HK-2 (cell line): ENCODE data around the gene OSTN.
"Not testable (repeated sequence)": the region's sequence is repeated elsewhere in the genome, so short reads cannot be mapped to it uniquely, and the experiment has no call there.

Experiments
- DNase-seq: peaks from one replicate; pipeline ENCODE4 v3.0.0-alpha.2; 2018; ENCODE audit not compliant: unreplicated experiment

The OSTN gene, protein sequence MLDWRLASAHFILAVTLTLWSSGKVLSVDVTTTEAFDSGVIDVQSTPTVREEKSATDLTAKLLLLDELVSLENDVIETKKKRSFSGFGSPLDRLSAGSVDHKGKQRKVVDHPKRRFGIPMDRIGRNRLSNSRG

GRCh38 chr3:191198932-191199331 is at the start of gene OSTN:
Gene OSTN (plus strand): TSS chr3:191199241. CDS start chr3:191212533, 13,292 bp downstream.
- no peak for DNase-seq

DNA sequence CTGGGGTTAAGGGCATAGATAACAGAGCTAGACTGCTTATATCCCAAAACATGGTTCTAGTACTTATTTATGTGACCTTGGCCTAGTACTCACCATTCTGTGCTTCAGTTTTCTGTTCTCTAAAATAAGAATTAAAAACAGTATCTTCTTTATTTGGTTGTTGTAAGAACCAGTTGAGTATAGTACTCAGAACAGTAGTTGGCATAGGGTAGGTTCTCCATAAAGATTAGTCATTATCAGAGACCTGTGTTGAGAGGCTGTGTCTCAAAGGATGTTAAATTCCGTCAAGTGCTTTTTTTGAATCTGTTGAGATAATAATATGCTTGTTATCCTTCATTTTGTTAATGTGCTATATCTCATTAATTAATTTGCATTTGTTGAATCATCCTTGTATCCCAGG is 47.4 kb upstream of the OSTN start:
- DNase-seq = no peak

DNA sequence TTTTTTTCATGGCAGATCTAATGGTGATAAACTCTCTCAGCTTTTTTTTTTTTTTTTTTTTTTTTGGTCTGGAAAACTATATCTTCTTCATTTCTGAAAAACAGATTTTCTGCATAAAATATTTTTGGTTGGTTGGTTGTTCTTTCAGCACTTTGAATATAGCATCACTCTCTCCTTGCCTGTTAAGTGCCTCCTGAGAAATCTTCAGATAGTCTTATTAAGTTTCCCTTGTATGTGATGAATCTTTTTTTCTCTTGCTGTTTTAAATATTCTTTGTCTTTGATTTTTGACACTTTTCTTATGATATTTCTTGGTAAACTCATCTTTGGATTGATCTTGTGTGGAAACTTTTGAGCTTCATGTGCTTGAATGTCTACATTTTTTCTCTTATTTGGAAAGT is 44.2 kb upstream of the OSTN start:
- no peak for DNase-seq

DNA sequence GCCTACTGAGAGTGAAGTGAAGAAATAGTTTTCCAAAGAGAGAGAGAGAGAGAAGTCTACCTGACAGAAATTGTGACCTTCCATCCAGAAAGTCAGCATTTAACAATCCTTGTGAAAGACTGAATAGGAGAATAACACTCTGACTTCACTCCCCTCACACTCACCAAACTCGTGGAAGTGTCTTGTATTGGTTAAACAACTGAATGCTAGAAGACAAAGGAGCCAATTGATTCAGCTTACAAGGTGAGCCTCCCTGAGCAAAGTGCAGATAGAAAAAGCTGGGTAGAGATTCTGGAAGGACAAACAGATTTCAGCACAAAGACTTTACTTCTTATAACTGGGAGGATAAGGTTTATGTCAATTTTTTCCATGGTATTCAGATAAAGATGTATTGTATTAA is 40.8 kb upstream of the OSTN start:
- no peak for DNase-seq

- DNase-seq = no peak
Measured at GRCh38 chr3:191158815-191159214, 40.2 kb upstream of the OSTN start.

DNA sequence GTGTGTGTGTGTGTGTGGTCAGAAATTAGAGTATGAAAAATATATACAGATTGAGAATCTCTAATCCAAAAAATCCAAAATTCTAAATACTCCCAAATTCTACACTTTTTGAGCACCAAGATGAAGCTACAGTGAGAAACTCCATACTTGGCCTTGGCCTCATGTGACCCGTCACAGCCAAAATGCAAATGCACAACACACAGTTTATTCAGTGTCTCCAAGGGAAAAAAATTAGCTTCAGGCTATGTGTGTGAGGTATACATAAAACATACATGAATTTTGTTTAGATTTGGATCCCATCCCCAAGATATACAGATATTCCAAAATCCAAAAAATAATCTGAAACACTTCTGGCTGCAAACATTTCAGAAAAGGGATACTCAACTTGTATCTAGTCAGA is 33.2 kb upstream of the OSTN start:
- DNase-seq = no peak

DNA sequence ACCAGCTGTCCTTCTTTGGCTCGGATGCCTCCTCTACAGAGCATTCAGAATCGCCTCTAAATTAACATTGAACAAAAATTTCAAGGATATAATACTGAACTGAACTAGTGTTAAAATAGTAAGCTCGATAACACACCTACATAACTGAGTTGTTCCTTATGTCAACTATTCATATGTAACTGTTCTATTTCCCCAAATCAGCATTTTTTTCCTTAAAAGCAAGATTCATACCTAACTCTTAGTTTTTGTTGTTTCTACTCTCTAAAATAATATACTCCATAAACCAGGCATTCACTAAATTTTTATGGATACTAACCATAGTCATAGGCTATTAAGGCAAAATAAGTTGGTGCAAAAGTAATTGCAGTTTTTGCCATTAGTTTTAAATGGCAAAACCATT is 32.7 kb upstream of the OSTN start:
- DNase-seq = no peak

DNA sequence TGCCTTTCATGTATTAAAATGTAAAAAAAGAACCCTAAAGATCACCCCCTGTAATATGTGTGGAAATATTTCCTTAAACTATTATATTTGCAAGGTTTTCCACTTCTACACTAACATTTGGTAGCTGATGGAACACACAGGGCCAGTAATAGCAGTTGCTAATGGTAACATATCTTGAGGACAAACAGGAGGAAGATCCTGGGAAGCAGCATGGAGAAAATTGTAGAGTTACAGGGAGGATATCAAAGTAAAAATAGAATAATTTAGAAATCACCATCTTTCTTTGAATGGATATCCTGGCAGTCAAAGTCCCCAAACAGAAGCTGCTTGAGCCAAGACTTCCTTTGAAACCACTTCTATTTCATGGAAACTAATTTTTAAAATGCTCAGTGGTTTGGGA is 29.5 kb upstream of the OSTN start:
- DNase-seq = no peak

DNA sequence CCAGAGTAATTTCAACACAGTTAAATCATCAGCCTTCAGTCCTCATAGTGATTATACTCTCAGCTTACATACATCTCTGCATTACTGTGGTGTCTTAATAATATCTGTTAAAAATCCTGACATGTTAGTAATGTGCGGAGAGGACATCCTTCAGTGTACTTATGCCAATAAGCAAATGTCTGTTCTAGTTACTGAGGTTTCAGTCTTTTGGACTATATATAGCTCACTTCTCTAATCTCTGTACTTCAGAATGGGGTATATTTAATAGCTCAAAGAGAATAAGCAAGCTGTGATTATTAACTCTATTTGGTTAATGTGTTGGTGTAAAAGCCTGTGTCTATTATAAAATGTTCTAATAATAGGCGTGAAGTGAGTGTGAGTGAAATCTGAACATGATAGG is 28.9 kb upstream of the OSTN start:
- DNase-seq = no peak

- DNase-seq = no peak
Measured at GRCh38 chr3:191175102-191175501, 23.9 kb upstream of the OSTN start.

DNA sequence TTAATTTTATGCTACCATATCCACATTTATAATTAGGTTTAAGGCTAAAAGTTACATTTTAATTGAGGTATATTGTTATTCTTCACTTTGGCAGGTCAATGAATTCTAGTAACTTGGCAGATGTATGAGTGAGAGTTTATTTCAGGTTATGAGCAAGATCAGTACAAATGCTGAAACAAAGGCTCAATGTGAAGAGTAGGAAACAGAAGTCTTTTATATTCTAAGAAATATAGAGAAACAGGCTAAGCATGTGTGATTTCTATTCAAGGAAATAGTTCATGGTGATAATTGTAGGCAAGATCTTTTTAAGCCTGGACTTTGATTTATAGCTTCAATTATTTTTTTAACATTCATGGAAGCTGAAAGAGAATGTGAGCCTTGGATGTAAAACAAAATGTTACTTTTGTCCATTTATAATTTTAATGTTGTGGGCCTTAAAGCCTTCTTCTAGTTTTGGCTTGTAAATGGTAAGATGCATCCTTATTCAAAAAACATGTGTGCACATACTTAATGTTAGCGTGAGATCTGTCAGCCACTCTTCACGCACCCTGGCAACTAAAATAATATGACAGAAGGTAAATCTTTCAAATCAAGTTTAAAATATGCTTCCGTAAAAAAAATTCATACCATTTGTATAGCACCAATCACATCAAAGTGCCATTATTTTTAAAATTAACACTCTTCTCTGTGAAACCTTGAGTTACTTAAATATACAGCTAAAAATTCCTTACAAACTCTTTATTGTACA is 22.8 kb upstream of the OSTN start:
- DNase-seq = no peak

- not testable (repeated sequence) for DNase-seq
Measured at GRCh38 chr3:191185382-191185781, 13.7 kb upstream of the OSTN start.

DNA sequence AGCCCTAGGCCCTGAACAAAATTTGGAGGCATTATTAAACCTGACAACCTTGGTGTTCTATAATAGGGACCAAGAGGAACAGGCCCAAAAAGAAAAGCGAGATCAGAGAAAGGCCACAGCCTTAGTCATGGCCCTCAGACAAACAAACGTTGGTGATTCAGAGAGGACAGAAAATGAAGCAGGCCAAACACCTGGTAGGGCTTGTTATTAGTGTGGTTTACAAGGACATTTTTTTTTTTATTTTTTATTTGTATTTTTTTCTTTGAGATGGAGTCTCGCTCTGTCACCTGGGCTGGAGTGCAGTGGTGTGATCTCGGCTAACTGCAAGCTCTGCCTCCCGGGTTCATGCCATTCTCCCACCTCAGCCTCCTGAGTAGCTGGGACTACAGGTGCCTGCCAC is 10.8 kb upstream of the OSTN start:
- not testable (repeated sequence) for DNase-seq

DNA sequence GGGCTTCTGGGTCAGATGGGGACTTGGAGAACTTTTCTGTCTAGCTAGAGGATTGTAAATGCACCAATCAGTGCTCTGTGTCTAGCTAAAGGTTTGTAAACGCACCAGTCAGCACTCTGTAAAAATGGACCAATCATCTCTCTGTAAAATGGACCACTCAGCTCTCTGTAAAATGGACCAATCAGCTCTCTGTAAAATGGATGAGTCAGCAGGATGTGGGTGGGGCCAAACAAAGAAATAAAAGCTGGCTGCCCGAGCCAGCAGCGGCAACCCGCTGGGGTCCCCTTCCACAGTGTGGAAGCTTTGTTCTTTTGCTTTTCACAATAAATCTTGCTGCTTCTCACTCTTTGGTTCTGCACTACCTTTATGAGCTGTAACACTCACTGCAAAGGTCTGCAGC is 6.8 kb upstream of the OSTN start:
- DNase-seq = not testable (repeated sequence)

DNA sequence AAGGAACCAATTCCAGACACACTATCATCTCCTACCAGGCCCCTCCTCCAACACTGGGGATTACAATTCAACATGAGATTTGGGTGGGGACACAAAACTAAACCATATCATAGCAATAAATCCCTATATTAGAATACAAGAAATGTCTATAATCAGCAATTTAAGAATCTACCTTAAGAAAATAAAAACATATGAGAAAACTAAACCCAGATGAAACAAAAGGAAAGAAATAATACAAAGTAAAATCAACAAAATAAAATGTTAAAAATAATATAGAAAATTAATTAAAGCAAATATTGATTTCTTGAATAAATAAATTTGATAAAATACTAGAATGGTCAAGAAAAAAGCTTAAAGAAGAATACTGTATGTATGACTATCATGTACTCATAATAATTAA is 6.1 kb upstream of the OSTN start:
- DNase-seq = no peak

DNA sequence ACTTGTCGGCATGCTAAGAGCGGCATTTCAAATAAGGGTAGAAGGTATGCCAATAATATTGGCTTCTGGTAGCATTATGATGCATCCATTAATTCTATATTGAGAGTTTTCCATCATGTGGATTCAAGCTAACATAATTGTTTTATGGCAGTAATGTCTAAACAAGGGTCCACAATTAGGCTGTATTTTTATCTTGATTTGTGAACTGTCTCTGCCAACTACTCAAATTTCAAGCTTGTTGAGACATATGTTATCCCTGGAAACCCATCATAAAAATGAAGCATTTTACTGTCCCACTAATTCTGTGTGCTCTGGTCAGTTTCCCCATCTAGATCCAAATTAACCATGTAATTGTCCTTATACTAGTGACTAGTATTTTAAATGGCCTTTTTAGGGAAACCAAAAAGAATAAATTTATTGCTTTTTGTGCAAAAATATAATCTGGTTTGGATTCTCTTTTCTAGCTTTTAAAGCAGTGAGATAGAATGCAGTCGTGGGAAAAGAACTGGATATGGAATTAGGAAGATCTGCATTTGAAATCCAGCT is 1.2 kb upstream of the OSTN start:
- no peak for DNase-seq

DNA sequence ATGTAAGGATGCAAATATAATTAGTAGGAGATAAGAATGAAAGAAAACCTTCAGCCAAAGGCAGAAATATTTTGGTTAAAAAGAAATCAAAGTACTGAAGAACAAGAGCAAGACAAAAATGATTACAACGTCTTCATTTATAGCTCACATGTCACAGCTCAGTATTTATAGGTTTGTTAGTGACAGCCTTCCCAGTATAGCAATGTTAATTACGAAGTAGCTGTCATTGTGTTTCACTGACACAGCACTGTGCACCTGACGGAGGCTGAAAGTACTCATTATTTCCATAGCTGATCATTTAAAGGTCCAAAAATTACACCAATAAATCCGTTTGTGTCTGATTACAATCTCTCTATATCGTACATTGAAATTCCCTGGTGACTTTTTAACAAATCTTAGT is 561 bp upstream of the OSTN start:
- DNase-seq = no peak

DNA sequence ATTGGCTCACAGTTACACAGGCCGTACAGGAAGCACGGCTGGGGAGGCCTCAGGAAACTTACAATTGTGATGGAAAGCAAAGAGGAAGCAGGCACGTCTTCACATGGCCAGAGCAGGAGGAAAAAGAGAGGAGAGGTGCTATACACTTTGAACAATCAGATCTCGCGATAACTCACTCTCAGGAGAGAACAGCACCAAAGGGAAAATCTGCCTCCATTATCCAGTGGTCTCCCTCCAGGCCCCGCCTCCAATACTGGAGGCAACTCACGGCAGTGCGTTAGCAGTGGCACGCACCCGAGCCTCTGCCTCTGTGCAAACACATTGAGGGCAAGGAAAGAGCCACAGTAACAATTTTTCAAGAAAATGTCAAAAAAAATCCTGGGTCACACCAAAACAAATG is 11.0 kb downstream of the OSTN start:
- no peak for DNase-seq

DNA sequence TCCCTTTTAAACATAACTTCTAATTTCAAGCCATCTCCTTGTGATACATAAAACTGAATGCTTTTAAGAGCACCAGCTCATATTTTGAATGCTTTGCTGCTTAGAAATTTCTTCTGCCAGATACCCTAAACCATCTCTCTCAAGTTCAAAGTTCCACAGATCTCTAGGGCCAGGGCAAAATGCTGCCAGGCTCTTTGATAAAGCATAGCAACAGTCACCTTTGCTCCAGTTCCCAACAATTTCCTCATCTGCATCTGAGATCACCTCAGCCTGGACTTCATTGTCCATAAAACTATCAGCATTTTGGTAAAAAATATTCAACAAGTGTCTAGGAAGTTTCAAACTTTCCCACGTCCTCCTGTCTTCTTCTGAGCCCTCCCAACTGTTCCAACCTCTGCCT is 17.5 kb downstream of the OSTN start:
- no peak for DNase-seq

GRCh38 chr3:191217301-191217700 is 18.3 kb downstream of the OSTN start:
- no peak for DNase-seq

DNA sequence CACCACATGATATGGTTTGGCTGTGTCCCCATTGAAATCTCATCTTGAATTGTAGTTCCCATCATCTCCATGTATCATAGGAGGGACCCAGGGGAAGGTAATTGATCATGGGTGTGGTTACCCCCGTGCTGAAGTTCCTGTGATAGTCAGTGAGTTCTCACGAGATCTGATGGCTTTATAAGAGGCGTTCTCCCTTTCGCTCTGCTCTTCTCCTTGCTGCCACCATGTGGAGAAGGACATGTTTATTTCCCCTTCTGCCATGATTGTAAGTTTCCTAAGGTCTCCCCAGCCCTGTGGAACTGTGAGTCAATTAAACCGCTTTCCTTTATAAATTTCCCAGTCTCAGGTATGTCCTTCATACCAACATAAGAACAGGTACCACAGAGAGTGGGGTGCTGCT is 21.9 kb downstream of the OSTN start:
- DNase-seq = no peak

GRCh38 chr3:191221638-191222037 is 22.6 kb downstream of the OSTN start:
- no peak for DNase-seq

GRCh38 chr3:191227541-191227940 is 28.5 kb downstream of the OSTN start:
- DNase-seq = no peak

- no peak for DNase-seq
Measured at GRCh38 chr3:191234216-191234615, 35.2 kb downstream of the OSTN start.
